Central memory CD8-positive, alpha-beta T cell (primary cell): ENCODE measurements around the gene MED13L.
A peak's percentile ranks its signal among the peaks of the same experiment; 100 is the strongest.

Experiments used
- ATAC-seq: fragments of 150-1000 bp; cut with Tn5 transposase; replicated peaks from 2 replicates; pipeline ENCODE4 v1.10.0; 2022; ENCODE audit warnings: mild to moderate bottlenecking, moderate FRiP score, moderate number of reproducible peaks; ENCODE audit not compliant: poor library complexity, severe bottlenecking; ENCODE audit errors: extremely low read depth
- DNase-seq, 2 donors: peaks; one replicate each; pipeline ENCODE4 v3.0.0; 2021; ENCODE audit warnings: low spot score in 2 of 2
- H3K27ac Mint-ChIP-seq: one replicate; pipeline ENCODE4 v1.8.0; 2022; ENCODE audit warnings: low read depth, mild to moderate bottlenecking, moderate library complexity, mixed read lengths
- H3K27me3 Mint-ChIP-seq: one replicate; pipeline ENCODE4 v1.8.0; 2022; ENCODE audit warnings: mixed read lengths
- H3K36me3 Mint-ChIP-seq: one replicate; pipeline ENCODE4 v1.8.0; 2022; ENCODE audit warnings: mild to moderate bottlenecking, moderate library complexity, mixed read lengths; ENCODE audit not compliant: insufficient read depth
- H3K4me1 Mint-ChIP-seq: one replicate; pipeline ENCODE4 v1.8.0; 2022; ENCODE audit warnings: mixed read lengths
- H3K4me3 Mint-ChIP-seq: one replicate; pipeline ENCODE4 v1.8.0; 2022; ENCODE audit warnings: mild to moderate bottlenecking, moderate library complexity, mixed read lengths
- H3K9me3 Mint-ChIP-seq: one replicate; pipeline ENCODE4 v1.8.0; 2022; ENCODE audit warnings: mixed read lengths

Gene MED13L

DNA sequence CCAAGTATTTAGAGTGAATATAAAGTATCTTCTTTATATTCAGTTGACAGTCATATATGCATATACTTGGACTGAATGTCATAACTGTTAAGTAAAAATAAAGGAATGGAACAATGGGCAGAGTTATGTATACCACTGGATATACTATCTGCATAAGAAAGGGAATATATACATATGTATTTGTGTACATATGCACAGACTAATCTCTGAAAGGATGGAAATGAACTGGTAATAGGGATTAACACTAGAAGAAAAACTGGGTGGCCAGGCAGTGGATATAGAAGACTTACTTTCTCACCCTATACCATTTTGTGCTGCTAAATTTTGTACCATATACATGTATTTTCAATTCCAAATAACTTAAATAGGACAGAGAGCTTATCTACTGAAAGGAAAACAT lies 200.1 kb downstream of the MED13L start:
- DNase-seq, result no peak
- no peaks in the 10 kb centered on the region for H3K36me3 Mint-ChIP-seq
- peaks cover 9% of the 10 kb centered on the region for H3K4me1 Mint-ChIP-seq
- H3K4me3 Mint-ChIP-seq, result no peak overlapping the region
- no peaks in the 10 kb centered on the region for H3K9me3 Mint-ChIP-seq
- ATAC-seq, result no peak
- H3K27ac Mint-ChIP-seq, result no peak overlapping the region
- no peaks in the 10 kb centered on the region for H3K27me3 Mint-ChIP-seq

- ATAC-seq (no peak), DNase-seq (no peak)
- no peaks in the 10 kb centered on the region for H3K36me3 Mint-ChIP-seq
- no peak overlapping the region for H3K4me3 Mint-ChIP-seq
- H3K27me3 Mint-ChIP-seq, result no peaks in the 10 kb centered on the region
- H3K9me3 Mint-ChIP-seq, result no peaks in the 10 kb centered on the region
- H3K27ac Mint-ChIP-seq, result no peak overlapping the region
- peaks cover 6% of the 10 kb centered on the region for H3K4me1 Mint-ChIP-seq
Observed at GRCh38 chr12:116076399-116076798, 201.1 kb downstream of the MED13L start.

GRCh38 chr12:116074686-116075085 lies 202.8 kb downstream of the MED13L start:
- Mint-ChIP-seq H3K9me3 (no peaks in the 10 kb centered on the region), H3K4me3 (no peak overlapping the region), H3K36me3 (no peaks in the 10 kb centered on the region), H3K27ac (no peak overlapping the region), H3K27me3 (no peaks in the 10 kb centered on the region), H3K4me1 (peaks cover 6% of the 10 kb centered on the region)
- DNase-seq (no peak), ATAC-seq (no peak)

- Mint-ChIP-seq H3K36me3 (no peaks in the 10 kb centered on the region), H3K9me3 (no peaks in the 10 kb centered on the region), H3K27me3 (no peaks in the 10 kb centered on the region), H3K27ac (no peak overlapping the region), H3K4me1 (peaks cover 12% of the 10 kb centered on the region), H3K4me3 (no peak overlapping the region)
- no peak for DNase-seq
- ATAC-seq, result no peak
Observed at GRCh38 chr12:116071555-116072230, 205.8 kb downstream of the MED13L start.

DNA sequence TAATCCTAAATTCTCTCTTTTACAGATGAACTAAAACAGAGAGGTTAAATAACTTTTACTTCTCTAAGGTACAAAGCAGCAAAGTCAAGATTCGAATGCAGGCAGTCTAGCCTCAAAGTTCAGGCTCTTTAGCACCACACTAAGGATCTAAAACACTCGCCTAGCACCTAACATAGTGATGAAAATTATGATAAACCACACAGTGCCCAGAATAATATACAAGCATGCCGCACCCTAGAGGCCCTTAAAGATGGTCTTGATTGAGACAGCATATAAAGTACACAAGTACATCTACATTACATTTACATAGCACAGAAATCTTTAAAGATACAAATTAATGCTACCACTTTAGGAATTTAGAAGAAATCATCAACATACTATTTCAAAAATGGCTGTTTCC lies 207.0 kb downstream of the MED13L start:
- ATAC-seq, result no peak
- Mint-ChIP-seq H3K4me3 (no peak overlapping the region), H3K9me3 (no peaks in the 10 kb centered on the region), H3K4me1 (peaks cover 13% of the 10 kb centered on the region), H3K27me3 (no peaks in the 10 kb centered on the region), H3K27ac (no peak overlapping the region), H3K36me3 (no peaks in the 10 kb centered on the region)
- no peak for DNase-seq

GRCh38 chr12:116069943-116070342 lies 207.6 kb downstream of the MED13L start:
- no peak overlapping the region for H3K4me3 Mint-ChIP-seq
- no peaks in the 10 kb centered on the region for H3K27me3 Mint-ChIP-seq
- ATAC-seq (no peak), DNase-seq (no peak)
- no peaks in the 10 kb centered on the region for H3K9me3 Mint-ChIP-seq
- peaks cover 13% of the 10 kb centered on the region for H3K4me1 Mint-ChIP-seq
- H3K36me3 Mint-ChIP-seq, result peaks cover 2% of the 10 kb centered on the region
- no peak overlapping the region for H3K27ac Mint-ChIP-seq

DNA sequence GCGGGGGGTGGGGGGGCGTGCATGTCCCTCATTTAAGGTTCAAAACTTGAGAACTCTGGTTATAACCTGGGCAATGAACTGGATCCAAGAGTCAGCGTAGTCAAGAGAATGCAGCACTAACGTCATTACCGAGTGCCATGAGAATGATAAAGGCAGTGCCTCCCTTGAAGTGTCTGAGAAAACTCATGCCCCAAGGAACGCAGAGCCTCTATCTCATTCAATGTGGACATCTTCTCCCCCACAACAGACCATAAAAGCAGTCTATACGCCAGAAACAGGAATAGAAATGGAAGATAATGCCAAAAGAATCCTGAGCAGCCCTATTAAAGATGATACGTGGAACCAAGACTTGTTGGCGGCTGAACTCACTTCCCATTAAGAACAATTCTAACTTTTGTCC lies 208.6 kb downstream of the MED13L start:
- DNase-seq (no peak), ATAC-seq (no peak)
- H3K27ac Mint-ChIP-seq, result no peak overlapping the region
- H3K9me3 Mint-ChIP-seq, result no peaks in the 10 kb centered on the region
- H3K4me3 Mint-ChIP-seq, result no peak overlapping the region
- no peaks in the 10 kb centered on the region for H3K27me3 Mint-ChIP-seq
- peaks cover 2% of the 10 kb centered on the region for H3K36me3 Mint-ChIP-seq
- peaks cover 13% of the 10 kb centered on the region for H3K4me1 Mint-ChIP-seq

- H3K4me1 Mint-ChIP-seq, result peaks cover 13% of the 10 kb centered on the region
- H3K9me3 Mint-ChIP-seq, result no peaks in the 10 kb centered on the region
- DNase-seq (no peak), ATAC-seq (no peak)
- H3K27ac Mint-ChIP-seq, result no peak overlapping the region
- H3K27me3 Mint-ChIP-seq, result no peaks in the 10 kb centered on the region
- H3K4me3 Mint-ChIP-seq, result no peak overlapping the region
- H3K36me3 Mint-ChIP-seq, result peaks cover 2% of the 10 kb centered on the region
Observed at GRCh38 chr12:116068371-116068770, 209.1 kb downstream of the MED13L start.

DNA sequence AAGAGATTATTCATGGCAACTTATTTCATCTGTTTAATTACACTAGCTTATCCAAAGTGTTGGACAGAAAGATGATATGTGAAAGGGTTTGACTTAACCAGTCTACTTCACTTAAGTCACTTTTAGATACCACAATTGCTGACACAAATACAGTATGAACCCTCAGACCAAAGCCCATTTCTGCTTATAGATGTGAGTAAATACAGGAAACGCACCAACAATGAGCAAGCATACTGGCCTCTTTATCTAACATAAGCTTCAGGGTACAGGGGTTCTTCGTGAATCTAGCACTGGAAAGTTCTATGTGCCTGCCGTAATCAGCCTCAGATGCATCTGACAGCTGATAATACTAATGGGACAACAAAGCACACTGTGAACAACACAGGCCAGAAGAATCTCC lies 209.6 kb downstream of the MED13L start:
- H3K27me3 Mint-ChIP-seq, result no peaks in the 10 kb centered on the region
- H3K4me3 Mint-ChIP-seq, result no peak overlapping the region
- H3K9me3 Mint-ChIP-seq, result no peaks in the 10 kb centered on the region
- no peak overlapping the region for H3K27ac Mint-ChIP-seq
- peaks cover 13% of the 10 kb centered on the region for H3K4me1 Mint-ChIP-seq
- DNase-seq (no peak), ATAC-seq (no peak)
- H3K36me3 Mint-ChIP-seq, result peaks cover 2% of the 10 kb centered on the region

- peak; percentile 22 to 23 for DNase-seq
- H3K4me3 Mint-ChIP-seq, result no peak overlapping the region
- H3K4me1 Mint-ChIP-seq, result peaks cover 14% of the 10 kb centered on the region
- no peaks in the 10 kb centered on the region for H3K27me3 Mint-ChIP-seq
- peaks cover 2% of the 10 kb centered on the region for H3K36me3 Mint-ChIP-seq
- ATAC-seq, result peak; percentile 67
- no peak overlapping the region for H3K27ac Mint-ChIP-seq
- H3K9me3 Mint-ChIP-seq, result no peaks in the 10 kb centered on the region
Observed at GRCh38 chr12:116066381-116067230, 210.9 kb downstream of the MED13L start.

DNA sequence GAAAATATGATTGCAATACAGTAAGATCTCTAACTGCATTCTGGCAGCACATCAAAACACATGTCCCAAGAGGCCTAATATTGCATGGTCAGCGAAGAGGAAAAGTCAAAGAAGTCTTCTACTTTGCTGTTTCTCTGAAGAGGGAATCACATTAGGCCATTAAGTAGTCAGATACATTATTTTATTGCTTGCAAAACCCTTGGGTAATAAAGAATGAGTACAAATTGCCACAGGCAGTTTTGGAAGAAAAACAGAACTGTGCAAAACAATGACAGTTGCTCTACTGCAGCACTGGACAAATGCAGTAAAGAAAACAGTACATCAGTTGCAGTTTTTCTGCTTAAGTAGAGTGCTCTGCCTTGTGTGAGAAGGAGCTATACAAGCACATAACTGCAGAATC lies 211.9 kb downstream of the MED13L start:
- DNase-seq, result no peak
- Mint-ChIP-seq H3K27ac (no peak overlapping the region), H3K27me3 (no peaks in the 10 kb centered on the region), H3K9me3 (no peaks in the 10 kb centered on the region), H3K4me3 (no peak overlapping the region), H3K36me3 (peaks cover 5% of the 10 kb centered on the region), H3K4me1 (peaks cover 22% of the 10 kb centered on the region)
- no peak for ATAC-seq

DNA sequence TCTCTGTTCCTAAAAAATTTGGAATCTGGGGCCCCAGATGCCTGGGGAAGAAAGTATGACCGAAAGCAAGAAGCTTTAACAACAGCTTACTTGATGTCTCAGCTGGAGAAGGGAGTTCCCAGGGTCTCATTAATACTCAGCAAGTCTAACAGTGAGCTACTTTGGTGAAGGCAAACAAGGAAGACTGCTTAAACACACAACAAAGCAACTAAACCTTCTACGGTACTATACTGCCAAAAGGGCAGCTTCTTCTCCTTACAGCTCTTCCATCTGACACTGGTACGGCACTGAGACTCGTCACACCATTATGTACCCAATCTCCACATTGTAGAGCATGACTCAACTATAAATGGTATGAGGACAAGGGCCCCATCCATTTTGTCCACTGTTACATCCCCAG lies 213.0 kb downstream of the MED13L start:
- Mint-ChIP-seq H3K9me3 (no peaks in the 10 kb centered on the region), H3K27me3 (no peaks in the 10 kb centered on the region), H3K4me1 (peaks cover 24% of the 10 kb centered on the region), H3K27ac (no peak overlapping the region), H3K4me3 (no peak overlapping the region), H3K36me3 (peaks cover 5% of the 10 kb centered on the region)
- ATAC-seq, result no peak
- no peak for DNase-seq

DNA sequence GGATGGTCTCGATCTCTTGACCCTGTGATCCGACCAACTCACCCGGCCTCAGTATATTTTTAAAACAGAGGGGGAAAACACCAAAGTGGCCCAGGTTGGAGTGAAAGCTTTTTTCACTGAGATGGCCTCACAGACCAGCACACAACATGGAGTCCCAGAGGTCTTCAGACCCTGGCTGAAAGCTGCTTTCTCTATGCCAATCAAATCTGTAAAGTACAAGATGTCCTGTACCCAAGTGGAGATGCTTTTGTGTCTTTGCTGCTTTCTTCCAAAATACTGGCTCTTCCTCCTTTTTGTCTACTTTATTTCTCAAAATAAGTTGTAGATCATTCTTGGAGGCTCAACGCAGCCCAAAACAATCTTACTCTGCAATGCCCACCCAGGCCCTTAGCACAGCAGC lies 214.8 kb downstream of the MED13L start:
- Mint-ChIP-seq H3K27ac (peak overlapping the region; percentile 6), H3K9me3 (no peaks in the 10 kb centered on the region), H3K27me3 (no peaks in the 10 kb centered on the region), H3K4me3 (no peak overlapping the region), H3K36me3 (peaks cover 5% of the 10 kb centered on the region), H3K4me1 (peaks cover 19% of the 10 kb centered on the region)
- no peak for ATAC-seq
- no peak for DNase-seq
